SK-N-SH treated with all-trans-retinoic acid at 6 μM for 48 hours (cell line): ENCODE data around the gene CCDC88C.

ENCODE experiments used
- ATAC-seq: fragments of 200-7000 bp; cut with Tn5 transposase; 3 replicates; pipeline ENCODE4 v1.9.1; 2020; ENCODE audit warnings: mild to moderate bottlenecking, moderate library complexity
- ARNTL ChIP-seq: fragments of 450-650 bp; formaldehyde crosslinking; IDR thresholded peaks from 2 replicates; pipeline ENCODE4 v1.5.0; 2020; ENCODE audit warnings: low read depth, mild to moderate bottlenecking, moderate library complexity, borderline replicate concordance
- BACH2 ChIP-seq: fragments of 250-450 bp; sonication (Bioruptor Pico); IDR thresholded peaks from 2 replicates; pipeline ENCODE4 v1.9.0; 2021; ENCODE audit warnings: mild to moderate bottlenecking, borderline replicate concordance
- CSDC2 ChIP-seq: fragments of 250-450 bp; sonication (Bioruptor Pico); IDR thresholded peaks from 2 replicates; pipeline ENCODE4 v1.5.0; 2020; ENCODE audit warnings: mild to moderate bottlenecking, moderate library complexity
- ESRRG ChIP-seq: fragments of 250-450 bp; sonication (Bioruptor Pico); IDR thresholded peaks from 2 replicates; pipeline ENCODE4 v1.6.1; 2021; ENCODE audit warnings: mild to moderate bottlenecking
- GLIS3 ChIP-seq: fragments of 250-450 bp; sonication (Bioruptor Pico); IDR thresholded peaks from 2 replicates; pipeline ENCODE4 v1.5.0; 2020; ENCODE audit warnings: mild to moderate bottlenecking, moderate library complexity
- ISL1 ChIP-seq: fragments of 250-450 bp; sonication (Bioruptor Pico); IDR thresholded peaks from 2 replicates; pipeline ENCODE4 v2.1.2; 2022; ENCODE audit warnings: mild to moderate bottlenecking, moderate library complexity
- OSR1 ChIP-seq: fragments of 250-450 bp; sonication (Bioruptor Pico); IDR thresholded peaks from 2 replicates; pipeline ENCODE4 v1.8.0; 2022; ENCODE audit warnings: moderate library complexity, mild to moderate bottlenecking, inconsistent platforms
- PATZ1 ChIP-seq: fragments of 250-450 bp; sonication (Bioruptor Pico); IDR thresholded peaks from 2 replicates; pipeline ENCODE4 v1.8.0; 2020; ENCODE audit warnings: mild to moderate bottlenecking, moderate library complexity, borderline replicate concordance
- POU6F1 ChIP-seq: fragments of 250-450 bp; sonication (Bioruptor Pico); IDR thresholded peaks from 2 replicates; pipeline ENCODE4 v1.8.0; 2021; ENCODE audit warnings: low read depth, mild to moderate bottlenecking, moderate library complexity, borderline replicate concordance
- PPARA ChIP-seq: fragments of 250-450 bp; sonication (Bioruptor Pico); IDR thresholded peaks from 2 replicates; pipeline ENCODE4 v1.5.0; 2020; ENCODE audit warnings: mild to moderate bottlenecking, borderline replicate concordance
- RARB ChIP-seq: fragments of 250-450 bp; sonication (Bioruptor Pico); IDR thresholded peaks from 2 replicates; pipeline ENCODE4 v1.8.0; 2021; ENCODE audit warnings: mild to moderate bottlenecking, moderate library complexity
- SNAI2 ChIP-seq: fragments of 250-450 bp; sonication (Bioruptor Pico); IDR thresholded peaks from 2 replicates; pipeline ENCODE4 v1.5.0; 2020; ENCODE audit warnings: mild to moderate bottlenecking, moderate library complexity
- TCF4 ChIP-seq: fragments of 250-450 bp; sonication (Bioruptor Pico); IDR thresholded peaks from 2 replicates; pipeline ENCODE4 v1.8.0; 2021; ENCODE audit warnings: mild to moderate bottlenecking, moderate library complexity, borderline replicate concordance
- TSHZ2 ChIP-seq: fragments of 250-450 bp; sonication (Bioruptor Pico); IDR thresholded peaks from 2 replicates; pipeline ENCODE4 v1.5.0; 2020; ENCODE audit warnings: mild to moderate bottlenecking, moderate library complexity
- ZC3H10 ChIP-seq: fragments of 250-450 bp; sonication (Bioruptor Pico); IDR thresholded peaks from 2 replicates; pipeline ENCODE4 v1.5.1; 2021; ENCODE audit warnings: mild to moderate bottlenecking, moderate library complexity
- ZFP3 ChIP-seq: fragments of 250-450 bp; sonication (Bioruptor Pico); IDR thresholded peaks from 2 replicates; pipeline ENCODE4 v1.5.0; 2020; ENCODE audit warnings: mild to moderate bottlenecking, moderate library complexity
- ZFP30 ChIP-seq: fragments of 450-650 bp; formaldehyde crosslinking; IDR thresholded peaks from 2 replicates; pipeline ENCODE4 v1.5.0; 2022; ENCODE audit warnings: mild to moderate bottlenecking, moderate library complexity
- ZNF565 ChIP-seq: fragments of 450-650 bp; formaldehyde crosslinking; conservative IDR thresholded peaks from 2 replicates; pipeline ENCODE4 v1.5.0; 2020; ENCODE audit warnings: low read depth, mild to moderate bottlenecking, moderate library complexity
- ZNF70 ChIP-seq: fragments of 450-650 bp; formaldehyde crosslinking; IDR thresholded peaks from 2 replicates; pipeline ENCODE4 v1.5.0; 2020; ENCODE audit warnings: mild to moderate bottlenecking, moderate library complexity
- ZNF8 ChIP-seq: fragments of 450-650 bp; formaldehyde crosslinking; IDR thresholded peaks from 2 replicates; pipeline ENCODE4 v1.5.0; 2020; ENCODE audit warnings: mild to moderate bottlenecking, moderate library complexity
- TF ChIP-seq, protein P1 (sequence below): fragments of 250-450 bp; sonication (Bioruptor Pico); IDR thresholded peaks from 2 replicates; pipeline ENCODE4 v1.5.1; 2020; ENCODE audit warnings: low read depth, mild to moderate bottlenecking, moderate library complexity
- TF ChIP-seq, protein P2 (sequence below): fragments of 250-450 bp; sonication (Bioruptor Pico); IDR thresholded peaks from 2 replicates; pipeline ENCODE4 v1.5.1; 2021; ENCODE audit warnings: mild to moderate bottlenecking, moderate library complexity

CCDC88C gene

DNA sequence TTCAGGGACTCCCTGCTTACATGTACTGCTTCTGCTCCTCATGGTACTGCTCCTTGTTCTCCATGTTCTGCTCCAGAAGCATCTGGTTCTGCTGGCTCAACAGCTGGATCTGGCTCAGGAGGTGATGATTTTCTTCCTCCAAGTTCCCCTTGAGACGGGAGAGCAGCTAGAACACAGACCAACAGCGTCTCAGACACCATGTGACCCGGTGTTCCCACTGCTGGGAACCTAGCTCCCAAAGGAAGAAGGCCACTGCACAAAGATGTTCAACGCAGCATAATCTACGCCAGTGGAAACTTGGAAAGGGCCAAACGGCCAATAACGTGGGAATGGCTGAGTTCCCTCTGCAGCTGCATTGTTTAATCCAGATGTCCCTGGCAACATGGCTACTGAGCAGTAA, 123.5 kb downstream of the CCDC88C start:
- TF ChIP-seq BACH2 (no peak), SNAI2 (CRISPR knock-in tag) (no peak), ESRRG (CRISPR knock-in tag) (no peak), RARB (no peak), TCF4 (CRISPR knock-in tag) (no peak), ZNF8 (CRISPR knock-in tag) (no peak)
- TF ChIP-seq, protein P1, sequence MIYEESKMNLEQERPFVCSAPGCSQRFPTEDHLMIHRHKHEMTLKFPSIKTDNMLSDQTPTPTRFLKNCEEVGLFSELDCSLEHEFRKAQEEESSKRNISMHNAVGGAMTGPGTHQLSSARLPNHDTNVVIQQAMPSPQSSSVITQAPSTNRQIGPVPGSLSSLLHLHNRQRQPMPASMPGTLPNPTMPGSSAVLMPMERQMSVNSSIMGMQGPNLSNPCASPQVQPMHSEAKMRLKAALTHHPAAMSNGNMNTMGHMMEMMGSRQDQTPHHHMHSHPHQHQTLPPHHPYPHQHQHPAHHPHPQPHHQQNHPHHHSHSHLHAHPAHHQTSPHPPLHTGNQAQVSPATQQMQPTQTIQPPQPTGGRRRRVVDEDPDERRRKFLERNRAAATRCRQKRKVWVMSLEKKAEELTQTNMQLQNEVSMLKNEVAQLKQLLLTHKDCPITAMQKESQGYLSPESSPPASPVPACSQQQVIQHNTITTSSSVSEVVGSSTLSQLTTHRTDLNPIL (CRISPR knock-in tag), result no peak
- ATAC-seq, result no peak

DNA sequence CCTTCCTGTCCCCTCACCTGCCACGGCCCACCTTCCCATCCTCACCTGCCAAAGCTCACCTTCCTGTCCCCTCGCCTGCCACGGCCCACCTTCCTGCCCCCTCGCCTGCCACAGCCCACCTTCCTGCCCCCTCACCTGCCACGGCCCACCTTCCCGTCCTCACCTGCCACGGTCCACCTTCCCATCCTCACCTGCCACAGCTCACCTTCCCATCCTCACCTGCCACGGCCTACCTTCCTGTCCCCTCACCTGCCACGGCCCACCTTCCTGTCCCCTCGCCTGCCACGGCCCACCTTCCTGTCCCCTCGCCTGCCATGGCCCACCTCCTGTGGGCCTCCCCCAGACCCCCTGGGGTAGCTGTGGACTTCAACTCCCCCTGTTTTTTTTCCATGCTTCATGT, 124.3 kb downstream of the CCDC88C start:
- no peak for ATAC-seq

GRCh38 chr14:91292491-91292890, 125.1 kb downstream of the CCDC88C start:
- ATAC-seq, result no peak
- TF ChIP-seq CSDC2 (CRISPR knock-in tag), result no peak
- no peak for TF ChIP-seq GLIS3 (CRISPR knock-in tag)
- no peak for TF ChIP-seq RARB
- TF ChIP-seq ZC3H10 (CRISPR knock-in tag), result no peak
- no peak for TF ChIP-seq ESRRG (CRISPR knock-in tag)
- TF ChIP-seq ZFP30, result no peak
- TF ChIP-seq ARNTL (CRISPR knock-in tag), result no peak
- TF ChIP-seq, protein P2, sequence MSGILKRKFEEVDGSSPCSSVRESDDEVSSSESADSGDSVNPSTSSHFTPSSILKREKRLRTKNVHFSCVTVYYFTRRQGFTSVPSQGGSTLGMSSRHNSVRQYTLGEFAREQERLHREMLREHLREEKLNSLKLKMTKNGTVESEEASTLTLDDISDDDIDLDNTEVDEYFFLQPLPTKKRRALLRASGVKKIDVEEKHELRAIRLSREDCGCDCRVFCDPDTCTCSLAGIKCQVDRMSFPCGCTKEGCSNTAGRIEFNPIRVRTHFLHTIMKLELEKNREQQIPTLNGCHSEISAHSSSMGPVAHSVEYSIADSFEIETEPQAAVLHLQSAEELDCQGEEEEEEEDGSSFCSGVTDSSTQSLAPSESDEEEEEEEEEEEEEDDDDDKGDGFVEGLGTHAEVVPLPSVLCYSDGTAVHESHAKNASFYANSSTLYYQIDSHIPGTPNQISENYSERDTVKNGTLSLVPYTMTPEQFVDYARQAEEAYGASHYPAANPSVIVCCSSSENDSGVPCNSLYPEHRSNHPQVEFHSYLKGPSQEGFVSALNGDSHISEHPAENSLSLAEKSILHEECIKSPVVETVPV, result no peak
- TF ChIP-seq ZNF565 (CRISPR knock-in tag), result no peak
- TF ChIP-seq ZNF70 (CRISPR knock-in tag), result no peak
- no peak for TF ChIP-seq SNAI2 (CRISPR knock-in tag)
- no peak for TF ChIP-seq PPARA (CRISPR knock-in tag)
- TF ChIP-seq TSHZ2 (CRISPR knock-in tag), result no peak
- no peak for TF ChIP-seq OSR1
- TF ChIP-seq ZFP3 (CRISPR knock-in tag), result no peak
- TF ChIP-seq PATZ1 (CRISPR knock-in tag), result no peak
- TF ChIP-seq, protein P1 (CRISPR knock-in tag), result no peak

More for the DNA sequence above, 124.3 kb downstream of the CCDC88C start:
- TF ChIP-seq CSDC2 (CRISPR knock-in tag) (no peak), ZNF70 (CRISPR knock-in tag) (no peak), POU6F1 (CRISPR knock-in tag) (no peak), TCF4 (CRISPR knock-in tag) (no peak), ZNF565 (CRISPR knock-in tag) (no peak), ZFP30 (no peak), BACH2 (no peak), PATZ1 (CRISPR knock-in tag) (no peak), ISL1 (no peak), ZC3H10 (CRISPR knock-in tag) (no peak)
